Measurements from ENCODE around the gene GLI3.

GRCh38 chr7:42069590-42069989, 167.4 kb downstream of the GLI3 start:
- TF ChIP-seq CTCF (IDR thresholded peaks at IDR 0.05) (no peak), POLR2AphosphoS5 (IDR thresholded peaks at IDR 0.05) (no peak), POLR2A (IDR thresholded peaks at IDR 0.05) (no peak)

Measured in stomach (tissue), 4 donors.